Left kidney (tissue), 2 donors: Measurements from ENCODE around the gene RASD1. TPM values are rescaled to one million over a fixed set of nuclear protein-coding genes. Genes with fewer than 3 reads are reported as not detected.

Experiments used
- DNase-seq: peaks from one replicate; pipeline ENCODE4 v3.0.0-alpha.2; 2013
- polyA plus RNA-seq: library from polyadenylated mRNA; unstranded; fragments of 120-200 nt; gene quantifications from one replicate; pipeline ENCODE4 v1.2.1, GENCODE V29; 2013; ENCODE audit not compliant: insufficient read length

The RASD1 gene
- polyA plus RNA-seq, 1 donor = 0.73 TPM

DNA sequence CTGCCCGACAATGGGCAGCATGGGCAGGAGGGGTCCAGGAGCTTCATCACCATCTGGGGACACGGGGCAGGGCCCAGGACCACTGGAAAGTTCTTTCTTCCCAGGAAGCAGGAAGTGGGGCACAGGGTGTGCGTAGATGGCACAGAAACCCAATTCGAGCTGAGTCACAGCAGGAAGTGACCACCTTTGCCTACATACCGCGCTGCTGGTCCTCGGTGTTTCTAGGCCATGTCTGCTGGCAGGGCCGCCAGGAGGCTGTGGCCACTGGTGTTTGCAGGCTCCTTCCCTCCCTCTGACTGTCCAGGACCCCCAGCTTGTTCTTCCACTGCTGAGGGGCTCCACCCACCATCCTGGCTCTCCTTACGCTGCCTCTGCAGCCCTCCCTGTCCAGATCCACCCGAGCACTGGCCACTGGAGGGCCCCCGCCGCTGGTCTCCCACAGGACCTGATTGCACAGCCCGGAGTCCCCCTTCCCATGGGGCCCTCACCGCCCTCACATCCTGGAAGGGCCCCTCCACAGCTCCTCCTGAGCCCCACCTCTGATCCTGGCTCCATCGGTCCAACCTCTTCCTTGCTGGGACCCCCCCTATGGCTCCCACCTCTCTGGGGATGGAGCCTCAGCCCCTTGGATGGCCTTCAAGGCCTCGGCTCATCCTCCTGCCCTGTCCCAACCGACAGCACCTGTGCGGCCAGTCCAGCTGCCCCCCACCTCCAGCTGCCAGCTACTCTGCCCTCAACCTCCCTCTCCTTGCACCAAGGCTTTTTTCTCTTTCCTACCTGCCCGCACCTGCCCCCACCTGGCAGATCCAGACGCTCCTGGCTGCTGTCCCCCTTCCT, 14.5 kb upstream of the RASD1 start:
- no peak for DNase-seq

DNA sequence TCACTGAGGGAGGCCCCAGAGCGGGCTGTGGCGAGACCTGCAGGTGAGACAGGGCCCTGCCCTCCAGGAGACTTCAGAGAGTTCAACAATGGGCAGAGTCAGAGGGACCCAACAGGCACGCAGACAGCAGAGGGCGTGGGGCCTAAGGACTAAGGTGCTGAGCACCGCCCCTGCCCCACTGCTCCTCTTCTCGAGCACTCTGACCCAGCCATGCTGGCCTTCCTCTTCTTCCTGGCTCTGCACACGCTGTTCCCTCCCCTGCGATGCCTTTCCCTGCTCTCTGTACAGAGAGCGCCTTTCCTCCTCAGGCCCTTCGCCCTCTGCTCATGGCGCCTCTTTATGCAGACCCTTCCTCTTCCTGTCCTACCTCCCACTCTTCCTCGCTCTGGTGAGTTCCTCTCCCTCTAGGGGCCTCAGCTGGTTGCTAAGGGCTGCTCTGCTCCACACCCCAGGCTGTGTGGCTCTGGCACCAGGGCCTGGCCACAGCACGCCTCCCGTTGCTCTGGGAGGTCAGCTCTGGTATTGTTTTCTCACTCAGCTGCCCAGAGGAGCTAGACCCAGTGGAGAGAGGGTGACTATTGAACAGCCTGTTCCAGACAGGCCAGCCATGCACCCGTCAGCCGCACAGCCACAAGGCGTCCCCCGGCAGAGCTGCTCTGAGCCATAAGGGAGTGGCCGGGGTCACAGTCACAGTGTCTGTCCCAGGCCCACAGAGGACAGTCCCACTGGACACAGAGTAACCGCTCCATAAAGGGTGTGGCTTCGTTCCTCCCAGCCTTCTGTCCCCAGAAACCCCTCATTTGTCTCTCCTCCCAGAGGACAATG, 13.6 kb upstream of the RASD1 start:
- DNase-seq = no peak

DNA sequence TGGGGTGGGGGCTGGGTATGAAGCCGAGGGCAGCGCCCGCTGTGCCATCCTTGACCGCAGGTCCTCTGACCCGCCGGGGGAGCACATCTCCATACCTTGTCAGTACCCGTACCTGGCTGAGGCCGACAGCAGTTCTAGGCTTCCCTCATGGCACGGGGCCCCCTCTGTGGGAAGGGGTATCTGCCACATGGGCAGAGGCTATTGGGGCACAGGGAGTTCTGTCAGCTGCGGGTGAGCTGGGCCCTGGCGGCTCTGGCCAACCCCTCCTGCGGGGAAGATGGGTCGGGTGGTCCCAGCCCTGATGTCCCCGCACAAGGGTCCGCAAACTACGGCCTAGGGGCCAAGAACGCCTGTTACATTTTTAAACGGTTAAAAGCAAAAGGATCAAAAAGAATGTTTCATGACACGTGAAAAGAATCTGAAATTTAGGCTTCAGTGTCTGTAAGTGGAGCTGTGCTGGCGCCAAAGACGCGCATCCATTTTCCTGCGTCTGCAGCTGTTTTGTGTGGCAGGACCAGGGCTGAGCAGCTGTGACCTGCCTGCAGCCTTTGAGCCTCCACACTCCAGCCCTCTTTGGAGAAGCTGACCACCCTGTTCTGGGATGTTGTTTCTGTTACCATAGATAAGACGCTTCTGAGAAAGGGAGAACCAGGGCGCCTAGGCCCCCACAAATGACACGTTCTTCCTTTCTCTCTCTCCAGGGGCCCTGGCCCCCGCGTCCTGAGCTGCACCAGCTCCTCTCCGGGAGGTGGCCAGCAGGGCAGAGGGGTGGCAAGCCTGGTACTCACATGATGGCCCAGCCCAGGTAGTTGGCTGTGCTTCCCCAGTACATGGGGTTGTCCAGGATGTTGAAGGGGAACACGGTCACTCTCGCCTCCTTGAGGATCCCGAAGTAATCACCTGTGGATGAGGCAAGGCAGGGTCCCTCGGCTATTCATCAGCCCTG, 12.7 kb upstream of the RASD1 start:
- DNase-seq = no peak

- DNase-seq = no peak
Measured at GRCh38 chr17:17508019-17508535, 11.9 kb upstream of the RASD1 start.

- no peak for DNase-seq
Measured at GRCh38 chr17:17507465-17508011, 11.3 kb upstream of the RASD1 start.

- DNase-seq = no peak
Measured at GRCh38 chr17:17506893-17507464, 10.8 kb upstream of the RASD1 start.

DNA sequence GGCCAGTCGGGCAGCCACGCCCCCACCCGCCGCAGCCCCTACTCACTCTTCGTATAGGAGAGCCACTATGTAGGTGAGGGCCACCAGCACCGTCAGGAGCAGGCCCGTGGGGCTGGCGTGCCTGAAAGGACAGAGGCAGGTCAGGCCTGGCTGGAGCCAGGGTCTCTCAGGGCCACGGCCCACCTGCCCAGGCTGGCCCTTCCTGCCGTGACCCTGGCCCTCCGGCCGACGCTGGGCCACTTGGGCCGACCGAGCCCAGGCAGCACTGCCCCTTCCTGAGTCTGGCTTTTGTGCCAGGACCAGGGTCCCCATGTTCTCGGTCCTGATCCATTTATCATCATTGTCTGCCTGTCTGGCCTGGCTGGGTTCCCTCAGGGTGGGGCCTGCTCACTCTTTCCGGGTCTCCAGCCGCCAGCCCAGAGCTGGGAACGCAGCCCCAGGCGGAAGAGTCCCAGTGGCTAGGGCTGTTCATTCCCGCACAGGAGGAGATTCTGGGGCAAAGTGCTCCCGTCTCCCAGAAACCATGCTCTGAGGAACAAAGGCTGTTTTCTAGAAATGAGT, 10.1 kb upstream of the RASD1 start:
- DNase-seq = no peak

GRCh38 chr17:17505610-17506171, 9.5 kb upstream of the RASD1 start:
- no peak for DNase-seq

GRCh38 chr17:17505151-17505550, 9.0 kb upstream of the RASD1 start:
- DNase-seq = no peak

DNA sequence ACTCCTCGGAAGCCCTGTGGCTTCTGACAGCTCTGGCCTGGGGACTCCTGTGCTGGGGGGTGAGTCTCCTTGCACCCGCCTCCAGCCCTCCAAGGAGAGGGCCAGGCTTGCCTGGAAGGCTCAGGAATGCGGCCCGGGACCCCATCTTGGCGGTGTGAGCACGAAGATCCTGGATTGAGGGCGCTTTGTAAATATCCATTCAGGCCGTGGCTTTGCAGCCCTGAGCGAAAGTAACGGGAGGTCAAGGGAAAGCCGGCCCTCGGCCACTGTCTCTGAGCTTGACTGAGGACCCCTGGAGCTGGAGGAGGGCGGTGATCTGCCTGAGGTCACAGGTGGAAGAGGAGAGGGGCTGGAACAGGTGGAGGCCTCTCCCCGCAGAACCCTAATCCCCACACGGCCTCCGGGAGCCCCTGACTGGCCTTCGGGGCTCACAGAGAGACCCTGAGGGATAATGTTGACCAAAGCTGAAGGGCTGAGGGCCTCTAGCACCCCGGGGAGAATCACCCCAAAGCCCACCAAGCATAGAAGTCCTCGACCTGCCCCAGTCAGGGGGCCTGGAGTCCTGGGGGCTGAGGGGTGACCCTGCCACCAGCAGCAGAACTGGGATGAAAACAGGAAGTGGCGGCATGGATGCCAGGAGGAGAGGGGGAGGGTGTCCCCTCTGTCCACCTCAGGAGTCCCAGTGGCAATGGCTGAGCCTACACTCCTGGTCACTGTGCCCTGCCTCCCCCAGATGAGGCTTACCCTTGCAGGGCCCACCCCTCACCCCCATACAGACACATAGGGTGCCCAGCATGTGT, 8.3 kb upstream of the RASD1 start:
- DNase-seq = no peak

GRCh38 chr17:17503566-17504130, 7.5 kb upstream of the RASD1 start:
- no peak for DNase-seq

GRCh38 chr17:17502741-17503565, 6.8 kb upstream of the RASD1 start:
- no peak for DNase-seq

DNA sequence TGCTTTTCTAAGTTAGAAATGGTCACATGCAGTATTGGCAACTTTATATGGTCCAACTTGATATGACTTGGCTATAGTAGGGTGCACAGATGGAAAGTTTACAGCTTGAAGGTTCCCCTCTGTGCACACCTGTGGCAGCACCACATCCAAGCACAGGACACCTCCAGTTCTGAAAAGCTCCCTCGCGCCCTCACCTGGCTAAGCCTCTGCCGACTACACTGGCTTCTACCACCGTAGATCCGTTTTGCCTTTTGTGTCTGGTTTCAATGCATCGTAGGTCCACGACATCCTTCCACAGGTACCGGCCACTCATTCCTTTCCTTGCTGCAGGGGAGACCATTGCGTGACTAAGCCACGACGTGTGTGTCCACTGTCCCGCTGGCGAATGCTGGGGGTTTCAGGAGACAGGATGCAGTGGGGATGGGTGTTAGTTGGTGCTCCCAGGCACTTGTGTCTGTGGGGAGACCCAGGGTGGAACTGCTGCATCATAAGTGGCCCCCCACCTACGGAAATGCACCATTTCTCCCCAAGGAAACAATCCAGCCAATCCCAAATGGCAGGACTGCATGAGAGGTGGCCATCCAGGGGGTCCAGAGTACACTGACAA, 4.9 kb upstream of the RASD1 start:
- no peak for DNase-seq

GRCh38 chr17:17499402-17500145, 3.4 kb upstream of the RASD1 start:
- DNase-seq = no peak

DNA sequence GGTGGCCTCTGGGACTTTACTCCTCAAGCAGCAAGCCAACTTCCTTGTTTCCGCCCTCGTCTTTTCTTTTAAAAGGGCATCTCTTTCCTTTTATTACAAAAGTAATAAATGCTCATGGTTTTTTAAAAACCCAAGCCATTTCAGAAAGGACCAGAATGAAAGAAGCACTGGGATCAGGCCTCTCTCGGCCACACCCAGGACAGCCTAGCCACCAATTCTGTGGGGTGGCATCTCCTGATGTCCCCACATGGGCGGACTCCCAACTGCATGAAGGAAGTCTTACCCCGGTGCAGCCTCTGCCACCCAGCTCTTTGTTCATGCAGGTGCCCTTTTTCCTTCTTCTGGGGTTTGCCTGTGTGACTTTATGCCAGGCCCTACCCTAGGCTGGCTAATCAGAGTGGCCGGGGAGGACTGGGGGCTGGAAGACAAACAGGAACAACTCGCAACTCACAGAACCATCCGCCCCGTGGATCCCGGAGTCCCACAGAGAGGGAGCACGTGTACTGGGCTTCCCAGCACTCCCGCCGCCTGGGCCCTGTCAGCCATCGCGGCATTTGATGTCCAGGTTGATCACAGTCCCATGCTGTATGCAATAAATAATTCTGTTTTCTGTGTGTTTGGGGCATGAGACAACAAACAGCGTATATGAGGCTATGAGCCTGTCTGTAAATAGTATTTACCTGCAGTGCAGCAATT, 2.6 kb upstream of the RASD1 start:
- DNase-seq = no peak

- no peak for DNase-seq
Measured at GRCh38 chr17:17497845-17498520, 1.8 kb upstream of the RASD1 start.
